Measurements from ENCODE around the gene MORN1. TPM values are rescaled to one million over a fixed set of nuclear protein-coding genes. Genes with fewer than 3 reads are reported as not detected.

MORN1 gene
- total RNA-seq, 6 experiments from 2014 or later: 5.3 to 8.9 (median 6.9) TPM

DNA sequence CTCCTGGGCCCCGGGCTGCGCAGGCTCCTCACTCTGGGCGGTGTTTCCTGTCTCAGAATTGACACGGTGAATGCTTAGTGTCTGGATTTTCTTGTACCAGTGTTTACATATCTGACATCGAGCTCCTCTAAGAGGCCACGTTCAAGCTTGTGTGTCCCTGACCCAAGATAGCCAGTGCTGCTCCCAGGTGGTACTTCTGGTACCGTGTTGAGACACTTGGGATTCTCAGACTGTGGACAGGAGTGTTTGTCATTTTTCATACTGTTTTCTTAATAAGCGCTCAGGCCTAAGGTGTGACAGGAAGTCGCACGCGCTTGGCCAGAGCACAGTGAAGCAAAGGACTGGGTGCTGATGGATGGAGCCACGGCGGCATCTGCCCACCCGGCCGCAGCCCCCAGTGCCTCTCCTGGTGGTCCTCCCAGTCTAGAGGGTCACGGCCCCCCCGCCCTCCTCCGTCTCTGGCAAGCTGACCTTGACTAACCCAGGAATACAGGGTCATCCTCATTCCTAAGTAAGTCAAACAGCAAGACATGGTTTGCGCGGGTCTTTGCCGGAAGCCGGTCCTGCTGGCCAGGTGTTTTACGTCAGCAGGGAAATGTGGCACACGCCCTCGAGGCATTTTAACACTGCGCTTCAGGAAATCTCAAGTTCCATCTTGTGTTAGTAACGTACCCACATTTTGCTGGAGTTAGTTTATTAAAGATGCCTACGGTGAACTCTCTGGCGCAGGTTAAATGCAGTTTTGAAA lies 13.0 kb upstream of the MORN1 start:
- Mint-ChIP-seq H3K4me3 (no peak overlapping the region), H3K27ac (0 out of 2 replicates have a peak overlapping the region, but pooled peaks have one; percentile 51), H3K9me3 (no peaks in the 10 kb centered on the region), H3K36me3 (ENCODE audit: low read depth) (peaks cover 25% of the 10 kb centered on the region), H3K4me1 (ENCODE audit: low read depth) (peaks cover 11% of the 10 kb centered on the region), H3K27me3 (ENCODE audit: insufficient read depth) (peaks cover 5% of the 10 kb centered on the region)
- TF ChIP-seq, protein P1, sequence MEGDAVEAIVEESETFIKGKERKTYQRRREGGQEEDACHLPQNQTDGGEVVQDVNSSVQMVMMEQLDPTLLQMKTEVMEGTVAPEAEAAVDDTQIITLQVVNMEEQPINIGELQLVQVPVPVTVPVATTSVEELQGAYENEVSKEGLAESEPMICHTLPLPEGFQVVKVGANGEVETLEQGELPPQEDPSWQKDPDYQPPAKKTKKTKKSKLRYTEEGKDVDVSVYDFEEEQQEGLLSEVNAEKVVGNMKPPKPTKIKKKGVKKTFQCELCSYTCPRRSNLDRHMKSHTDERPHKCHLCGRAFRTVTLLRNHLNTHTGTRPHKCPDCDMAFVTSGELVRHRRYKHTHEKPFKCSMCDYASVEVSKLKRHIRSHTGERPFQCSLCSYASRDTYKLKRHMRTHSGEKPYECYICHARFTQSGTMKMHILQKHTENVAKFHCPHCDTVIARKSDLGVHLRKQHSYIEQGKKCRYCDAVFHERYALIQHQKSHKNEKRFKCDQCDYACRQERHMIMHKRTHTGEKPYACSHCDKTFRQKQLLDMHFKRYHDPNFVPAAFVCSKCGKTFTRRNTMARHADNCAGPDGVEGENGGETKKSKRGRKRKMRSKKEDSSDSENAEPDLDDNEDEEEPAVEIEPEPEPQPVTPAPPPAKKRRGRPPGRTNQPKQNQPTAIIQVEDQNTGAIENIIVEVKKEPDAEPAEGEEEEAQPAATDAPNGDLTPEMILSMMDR (IDR thresholded peaks at IDR 0.05): no peak
- no peak for DNase-seq

DNA sequence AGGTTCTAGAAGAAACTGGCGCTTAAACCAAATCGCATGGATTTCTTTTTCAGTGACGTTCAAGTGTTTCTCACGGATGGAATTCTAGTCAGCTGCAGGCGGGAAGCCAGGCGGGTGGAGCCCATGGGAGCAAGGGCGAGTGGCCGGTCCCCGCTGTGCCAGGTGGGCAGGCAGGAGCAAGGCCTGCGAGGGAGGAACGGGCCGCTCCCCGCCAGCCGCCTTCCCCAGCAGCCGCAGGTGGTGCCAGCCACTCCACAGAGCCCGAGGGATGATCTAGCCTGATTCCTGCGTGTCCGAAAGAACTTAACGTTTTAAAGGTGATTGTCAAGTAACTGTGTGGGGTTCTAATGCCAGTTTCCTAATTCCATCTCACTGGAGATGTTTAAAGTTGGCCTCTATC lies 11.9 kb upstream of the MORN1 start:
- H3K4me1 Mint-ChIP-seq (ENCODE audit: low read depth): peaks cover 11% of the 10 kb centered on the region
- DNase-seq: no peak
- TF ChIP-seq, protein P1 (IDR thresholded peaks at IDR 0.05): no peak
- H3K27ac Mint-ChIP-seq: no peak overlapping the region
- no peaks in the 10 kb centered on the region for H3K9me3 Mint-ChIP-seq
- H3K4me3 Mint-ChIP-seq: no peak overlapping the region
- peaks cover 3% of the 10 kb centered on the region; the same call in 1 of the 2 replicates for H3K27me3 Mint-ChIP-seq (ENCODE audit: insufficient read depth)
- H3K36me3 Mint-ChIP-seq (ENCODE audit: low read depth): peaks cover 29% of the 10 kb centered on the region

DNA sequence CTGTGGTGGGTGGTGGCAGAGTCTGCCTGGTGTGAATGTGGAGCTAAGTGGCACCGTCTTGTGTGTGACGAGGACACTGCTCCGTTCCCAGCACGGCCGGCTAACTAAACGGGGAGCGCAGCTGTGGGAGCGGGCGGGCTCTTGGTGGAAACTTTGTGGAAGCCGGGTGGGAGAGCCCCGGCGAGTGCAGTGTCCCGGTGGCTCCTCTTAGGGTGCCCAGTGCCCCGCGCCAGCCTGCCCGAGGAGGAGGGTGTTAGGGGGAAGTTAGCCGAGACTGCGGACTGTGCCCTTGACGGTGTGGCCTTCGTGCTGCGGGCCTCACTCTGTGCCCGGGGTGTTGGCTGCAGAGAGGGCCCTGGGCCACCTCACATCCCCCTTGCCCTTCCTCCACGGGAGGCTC lies 11.1 kb upstream of the MORN1 start:
- Mint-ChIP-seq H3K27ac (no peak overlapping the region; the same call in 1 of the 2 replicates), H3K4me1 (ENCODE audit: low read depth) (peaks cover 11% of the 10 kb centered on the region), H3K36me3 (ENCODE audit: low read depth) (peaks cover 29% of the 10 kb centered on the region), H3K27me3 (ENCODE audit: insufficient read depth) (peaks cover 2% of the 10 kb centered on the region; the same call in 1 of the 2 replicates), H3K9me3 (no peaks in the 10 kb centered on the region), H3K4me3 (no peak overlapping the region)
- TF ChIP-seq, protein P1 (IDR thresholded peaks at IDR 0.05): no peak
- DNase-seq: no peak

DNA sequence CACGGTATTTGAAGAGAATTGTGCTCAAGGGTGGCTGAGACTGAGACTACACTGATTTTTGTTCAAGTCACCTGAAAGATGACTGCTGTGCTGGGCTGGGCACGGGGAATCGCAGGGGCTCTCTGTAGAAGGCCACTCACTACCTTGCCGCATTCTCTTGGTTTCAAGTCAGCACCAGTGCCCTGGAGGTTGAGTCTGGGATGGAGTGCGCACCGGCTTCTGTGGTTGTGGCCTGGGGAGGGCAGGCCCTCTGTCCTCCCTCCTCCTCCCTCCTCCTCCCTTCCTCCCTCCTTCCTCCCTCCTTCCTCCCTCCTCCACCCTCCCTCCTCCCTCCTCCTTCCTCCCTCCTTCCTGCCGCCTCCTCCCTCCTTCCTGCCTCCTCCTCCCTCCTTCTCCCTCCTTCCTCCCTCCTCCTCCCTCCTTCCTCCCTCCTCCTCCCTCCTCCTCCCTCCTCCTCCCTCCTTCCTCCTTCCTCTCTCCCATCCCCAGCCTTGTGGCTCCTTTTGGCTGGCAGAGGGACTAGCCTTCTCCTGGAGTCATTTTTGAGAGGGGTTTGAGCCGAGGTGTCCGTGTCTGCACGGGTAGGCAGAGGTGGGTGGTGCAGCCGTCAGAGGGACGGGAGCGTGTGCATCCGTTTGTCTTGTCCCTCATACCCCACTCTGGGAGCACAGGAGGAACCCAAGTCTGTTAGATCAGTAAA lies 9.7 kb upstream of the MORN1 start:
- peak overlapping the region; percentile 68 for H3K27ac Mint-ChIP-seq
- no peaks in the 10 kb centered on the region for H3K9me3 Mint-ChIP-seq
- no peak for DNase-seq
- H3K27me3 Mint-ChIP-seq (ENCODE audit: insufficient read depth): no peaks in the 10 kb centered on the region; the same call in 1 of the 2 replicates
- H3K4me3 Mint-ChIP-seq: no peak overlapping the region
- peaks cover 10% of the 10 kb centered on the region for H3K4me1 Mint-ChIP-seq (ENCODE audit: low read depth)
- TF ChIP-seq, protein P1 (IDR thresholded peaks at IDR 0.05): no peak
- peaks cover 38% of the 10 kb centered on the region for H3K36me3 Mint-ChIP-seq (ENCODE audit: low read depth)

DNA sequence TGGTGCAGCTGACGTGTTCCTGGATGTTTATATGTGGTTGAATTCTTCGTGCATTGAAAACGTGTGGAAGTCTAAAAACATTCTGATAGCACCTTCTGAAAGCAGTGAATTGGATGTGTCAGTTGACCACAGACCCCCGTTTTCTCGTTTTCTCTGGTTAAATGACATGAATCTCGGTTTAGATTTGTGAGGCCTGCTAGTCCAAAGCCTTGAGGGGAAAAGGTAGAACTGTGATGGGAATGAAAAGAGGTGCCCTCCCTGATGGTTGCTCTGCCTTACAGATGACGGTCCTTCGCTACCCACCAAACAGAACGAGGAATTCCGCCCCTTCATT lies 9.2 kb upstream of the MORN1 start:
- Mint-ChIP-seq H3K4me1 (ENCODE audit: low read depth) (peaks cover 5% of the 10 kb centered on the region), H3K36me3 (ENCODE audit: low read depth) (peaks cover 38% of the 10 kb centered on the region), H3K4me3 (no peak overlapping the region), H3K27me3 (ENCODE audit: insufficient read depth) (no peaks in the 10 kb centered on the region; the same call in 1 of the 2 replicates), H3K9me3 (no peaks in the 10 kb centered on the region), H3K27ac (no peak overlapping the region)
- TF ChIP-seq, protein P1 (IDR thresholded peaks at IDR 0.05): no peak
- no peak for DNase-seq
